Lung (tissue), 12 donors: Measurements from ENCODE around the gene TMEM217. TPM values are rescaled to one million over a fixed set of nuclear protein-coding genes. Genes with fewer than 3 reads are reported as not detected.
A peak's percentile ranks its signal among the peaks of the same experiment; 100 is the strongest.

Experiments used
- ATAC-seq: fragments of 200-7000 bp; cut with Tn5 transposase; one replicate; pipeline ENCODE4 v1.9.1; 2020; ENCODE audit warnings: moderate number of reproducible peaks; ENCODE audit not compliant: insufficient read depth, low FRiP score
- DNase-seq, 3 donors: peaks; one replicate each; pipeline ENCODE4 v3.0.0-alpha.2; 2013 to 2017
- H3K27ac ChIP-seq, 2 donors: one replicate each; pipeline ENCODE4 v1.5.1; 2013; ENCODE audit warnings: mild to moderate bottlenecking in 2 of 2, moderate library complexity in 2 of 2, control low read depth in 1 of 2, inconsistent platforms in 1 of 2, low read depth in 1 of 2, low read length in 1 of 2
- H3K27me3 ChIP-seq, 3 donors: one replicate each; pipeline ENCODE4 v1.5.1; 2013; ENCODE audit warnings: low read length in 2 of 3; ENCODE audit not compliant: control insufficient read depth in 3 of 3, insufficient read depth in 3 of 3
- H3K36me3 ChIP-seq, 4 donors: one replicate each; pipeline ENCODE4 v1.5.1; 2013; ENCODE audit warnings: low read length in 4 of 4, mild to moderate bottlenecking in 1 of 4, moderate library complexity in 1 of 4; ENCODE audit not compliant: control insufficient read depth in 4 of 4, insufficient read depth in 4 of 4
- H3K4me1 ChIP-seq, 5 donors: one replicate each; pipeline ENCODE4 v1.5.1; 2013; ENCODE audit warnings: low read length in 5 of 5, mild to moderate bottlenecking in 2 of 5, moderate library complexity in 1 of 5; ENCODE audit not compliant: control insufficient read depth in 5 of 5, insufficient read depth in 5 of 5
- H3K4me3 ChIP-seq: one replicate; pipeline ENCODE4 v1.5.1; 2013; ENCODE audit warnings: mild to moderate bottlenecking, control low read depth, moderate library complexity
- H3K9ac ChIP-seq, 2 donors: one replicate each; pipeline ENCODE4 v1.5.1; 2013; ENCODE audit warnings: low read length in 2 of 2, control low read depth in 1 of 2; ENCODE audit not compliant: insufficient read depth in 1 of 2
- H3K9me3 ChIP-seq, 4 donors: one replicate each; pipeline ENCODE4 v1.5.1; 2013; ENCODE audit warnings: low read length in 3 of 4, mild to moderate bottlenecking in 1 of 4, moderate library complexity in 1 of 4; ENCODE audit not compliant: control insufficient read depth in 4 of 4, insufficient read depth in 3 of 4
- WGBS, 2 donors: extraction: QIAGEN DNeasy Blood & Tissue Kit; methylation state at CpG; one replicate each; pipeline ENCODE4 v1.1.7; 2013; 5-methylcytosine and 5-hydroxymethylcytosine counted together
- polyA plus RNA-seq, 2 donors: library from polyadenylated mRNA; stranded (reverse); fragments of 200-250 nt; gene quantifications; one replicate each; pipeline ENCODE4 v1.2.1, GENCODE V29; 2013
- total RNA-seq, 2 donors: library from RNA; depleted of rRNA in 1 of 2; stranded (reverse); fragments of >200 nt in 1 of 2; gene quantifications; one replicate each; pipeline ENCODE4 v1.2.1, GENCODE V29; 2014 to 2021
- TF ChIP-seq, protein P1 (sequence below): IDR thresholded peaks from 2 replicates; pipeline ENCODE4 v1.5.1; 2012; ENCODE audit warnings: mild to moderate bottlenecking; ENCODE audit errors: control extremely low read depth, extremely low read depth
- donor health status: control.
- donor health status: control.
- donor health status: Bipolar disorder and iron deficiency.
- donor health status: healthy.
- donor health status: DM: yes; HTN: yes; CAD: no.

TMEM217 gene
- total and polyA plus RNA-seq, 4 donors, result 0.40 to 1.9 (median 0.97) TPM

DNA sequence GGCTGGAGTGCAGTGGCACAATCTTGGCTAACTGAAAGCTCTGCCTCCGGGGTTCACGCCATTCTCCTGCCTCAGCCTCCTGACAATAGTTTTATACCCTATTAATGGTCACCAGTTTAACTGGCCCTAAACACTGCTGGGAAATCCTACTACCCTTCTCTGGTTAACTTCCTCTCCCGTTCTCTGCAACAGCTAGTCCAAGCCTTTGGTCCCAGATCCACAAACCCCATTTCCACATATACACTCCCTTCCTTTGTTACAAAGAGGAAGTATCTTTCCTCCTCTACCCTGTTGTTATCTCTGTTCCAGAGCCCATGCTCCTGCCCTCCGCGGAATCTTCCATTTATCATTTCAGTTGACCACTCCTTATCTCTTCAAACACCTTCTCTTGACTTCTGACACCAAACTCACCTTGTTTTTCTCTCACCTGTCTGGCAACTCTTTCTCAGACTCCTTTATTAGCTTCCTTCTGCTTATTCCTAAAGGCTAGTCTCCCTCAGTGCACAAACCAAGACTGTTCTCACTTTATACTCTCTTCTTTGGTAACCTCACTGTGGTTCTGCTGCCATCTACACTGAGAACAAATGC is 25.4 kb downstream of the TMEM217 start:
- Histone ChIP-seq H3K9me3 (no peaks in the 10 kb centered on the region), H3K36me3 (no peaks in the 10 kb centered on the region), H3K27ac (no peak overlapping the region), H3K4me1 (no peaks in the 10 kb centered on the region), H3K9ac (no peak overlapping the region), H3K27me3 (no peaks in the 10 kb centered on the region), H3K4me3 (no peak overlapping the region)
- 65 to 71% methylated on average over 5 of the region's 5 CpGs for WGBS, 2 donors
- DNase-seq (no peak), ATAC-seq (no peak)
- TF ChIP-seq, protein P1, sequence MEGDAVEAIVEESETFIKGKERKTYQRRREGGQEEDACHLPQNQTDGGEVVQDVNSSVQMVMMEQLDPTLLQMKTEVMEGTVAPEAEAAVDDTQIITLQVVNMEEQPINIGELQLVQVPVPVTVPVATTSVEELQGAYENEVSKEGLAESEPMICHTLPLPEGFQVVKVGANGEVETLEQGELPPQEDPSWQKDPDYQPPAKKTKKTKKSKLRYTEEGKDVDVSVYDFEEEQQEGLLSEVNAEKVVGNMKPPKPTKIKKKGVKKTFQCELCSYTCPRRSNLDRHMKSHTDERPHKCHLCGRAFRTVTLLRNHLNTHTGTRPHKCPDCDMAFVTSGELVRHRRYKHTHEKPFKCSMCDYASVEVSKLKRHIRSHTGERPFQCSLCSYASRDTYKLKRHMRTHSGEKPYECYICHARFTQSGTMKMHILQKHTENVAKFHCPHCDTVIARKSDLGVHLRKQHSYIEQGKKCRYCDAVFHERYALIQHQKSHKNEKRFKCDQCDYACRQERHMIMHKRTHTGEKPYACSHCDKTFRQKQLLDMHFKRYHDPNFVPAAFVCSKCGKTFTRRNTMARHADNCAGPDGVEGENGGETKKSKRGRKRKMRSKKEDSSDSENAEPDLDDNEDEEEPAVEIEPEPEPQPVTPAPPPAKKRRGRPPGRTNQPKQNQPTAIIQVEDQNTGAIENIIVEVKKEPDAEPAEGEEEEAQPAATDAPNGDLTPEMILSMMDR, result no peak

DNA sequence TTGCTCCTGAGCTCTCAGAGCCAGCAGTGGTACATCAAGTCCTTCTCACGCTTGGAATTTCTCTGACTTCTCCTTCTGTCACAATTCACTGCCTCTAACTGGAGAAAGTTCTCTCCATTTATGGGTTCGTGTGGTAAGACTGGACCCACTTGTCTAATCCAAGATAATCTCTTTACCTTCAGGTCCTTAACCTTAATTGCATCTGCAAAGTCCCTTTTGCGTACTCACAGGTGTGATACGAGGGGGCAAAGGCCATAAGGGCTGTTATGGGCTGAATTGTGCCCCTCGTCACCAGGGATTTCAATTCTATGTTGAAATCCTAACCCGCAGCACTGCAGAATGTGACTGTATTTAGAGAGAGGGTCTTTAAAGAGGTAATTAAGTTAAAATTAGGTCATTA is 27.8 kb downstream of the TMEM217 start:
- Histone ChIP-seq H3K36me3 (no peaks in the 10 kb centered on the region), H3K4me3 (no peak overlapping the region), H3K9ac (no peak overlapping the region), H3K27ac (peak overlapping the region in 1 of 2 donors; percentile 14), H3K4me1 (no peaks in the 10 kb centered on the region), H3K9me3 (no peaks in the 10 kb centered on the region), H3K27me3 (no peaks in the 10 kb centered on the region)
- ATAC-seq (no peak), DNase-seq (no peak)
- 89 to 93% methylated on average over 6 of the region's 6 CpGs for WGBS, 2 donors
- TF ChIP-seq, protein P1, result no peak

DNA sequence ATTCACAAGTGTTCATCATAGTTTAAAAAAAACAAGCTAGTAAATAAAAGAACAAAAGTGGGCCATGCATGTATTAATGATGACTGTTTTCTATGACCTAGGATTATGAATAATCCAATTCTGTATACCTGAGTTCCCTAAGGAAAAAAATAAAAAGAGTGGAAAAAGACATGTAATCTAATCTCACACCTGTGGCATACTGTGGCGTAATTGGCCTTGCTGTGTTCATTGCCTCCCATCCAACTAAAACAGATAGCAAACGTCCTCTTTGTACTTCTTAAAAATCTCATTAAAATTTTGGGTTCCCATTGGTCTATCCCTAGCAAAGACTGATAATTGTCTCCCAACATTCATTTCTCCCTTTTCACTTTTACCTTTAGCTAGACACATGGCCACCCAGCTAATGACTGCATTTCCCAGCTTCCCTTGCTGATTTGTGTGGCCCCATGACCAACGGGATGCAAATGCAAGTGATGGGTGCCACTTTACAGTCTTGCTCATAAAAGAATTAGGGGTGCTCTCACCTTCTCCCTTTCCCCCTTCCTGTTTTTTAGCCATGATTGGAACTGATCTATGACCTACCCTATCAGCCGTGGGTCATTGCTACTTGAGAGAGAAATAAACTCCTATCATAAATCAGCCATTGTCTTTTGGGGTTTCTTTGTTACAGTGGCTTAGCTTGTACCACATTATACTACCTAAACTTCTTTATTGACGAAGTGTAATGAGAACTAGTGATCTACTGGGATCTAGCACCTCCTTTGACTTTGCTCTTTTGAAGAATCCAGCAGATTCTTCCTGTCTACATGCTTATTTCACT is 32.4 kb downstream of the TMEM217 start:
- Histone ChIP-seq H3K9me3 (no peaks in the 10 kb centered on the region), H3K4me3 (no peak overlapping the region), H3K36me3 (no peaks in the 10 kb centered on the region), H3K27me3 (no peaks in the 10 kb centered on the region), H3K4me1 (peaks cover 0 to 15% (median 0%) of the 10 kb centered on the region in 5 donors), H3K27ac (no peak overlapping the region), H3K9ac (no peak overlapping the region)
- DNase-seq, result no peak
- WGBS, 2 donors, result 80 to 84% methylated on average over 5 of the region's 5 CpGs
- TF ChIP-seq, protein P1, result no peak
- ATAC-seq, result no peak
